GM21360 (cell line): ENCODE measurements around the gene SLC1A1.
"Not testable (repeated sequence)": the region's sequence is repeated elsewhere in the genome, so short reads cannot be mapped to it uniquely, and the experiment has no call there.

Source experiments
- ATAC-seq: cut with Tn5 transposase; IDR thresholded peaks from one replicate; pipeline ENCODE4 v1.9.1; 2021; ENCODE audit warnings: mild to moderate bottlenecking, moderate library complexity; ENCODE audit not compliant: unreplicated experiment

The SLC1A1 gene

DNA sequence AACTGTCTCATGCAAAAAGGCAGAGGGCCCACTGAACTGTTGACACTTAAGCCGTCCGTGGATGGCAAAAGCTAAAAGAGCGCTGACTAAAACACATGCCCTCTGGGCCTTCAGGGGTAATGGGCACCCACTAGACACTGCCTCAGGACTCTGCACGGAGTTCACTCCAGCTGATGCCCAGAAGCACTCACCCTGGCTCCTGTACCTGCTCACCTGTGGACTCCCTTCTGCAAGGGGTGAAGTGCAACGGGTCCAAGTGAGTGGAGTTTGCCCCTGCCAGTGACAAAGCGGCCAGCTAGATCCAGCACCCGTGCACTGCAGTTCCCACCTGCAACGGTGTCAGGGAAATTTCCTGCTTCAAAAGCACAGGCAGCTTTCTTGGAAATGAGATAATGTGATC lies 50.2 kb downstream of the SLC1A1 start:
- no peak for ATAC-seq

DNA sequence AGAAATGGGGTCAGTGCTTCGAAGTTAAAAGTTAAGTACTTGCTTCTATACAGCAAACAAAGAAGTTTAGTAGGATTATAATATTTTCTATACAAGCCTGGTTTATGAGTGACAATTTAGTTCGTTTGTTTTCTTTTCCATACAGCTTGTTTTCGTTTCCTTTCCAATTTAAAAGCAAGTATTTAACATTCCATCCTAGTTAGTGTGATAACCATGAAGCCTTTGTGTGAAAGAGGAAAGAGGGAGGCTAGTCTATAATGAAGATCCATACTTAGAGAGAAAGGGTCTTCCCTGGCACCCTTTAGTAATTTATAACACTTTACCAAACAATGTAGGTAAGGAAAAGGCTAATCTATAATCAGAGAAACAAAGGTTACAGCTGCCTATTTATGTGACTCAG lies 51.0 kb downstream of the SLC1A1 start:
- no peak for ATAC-seq

- no peak for ATAC-seq
These were observed 51.6 kb downstream of the SLC1A1 start for GRCh38 chr9:4541856-4542255.

DNA sequence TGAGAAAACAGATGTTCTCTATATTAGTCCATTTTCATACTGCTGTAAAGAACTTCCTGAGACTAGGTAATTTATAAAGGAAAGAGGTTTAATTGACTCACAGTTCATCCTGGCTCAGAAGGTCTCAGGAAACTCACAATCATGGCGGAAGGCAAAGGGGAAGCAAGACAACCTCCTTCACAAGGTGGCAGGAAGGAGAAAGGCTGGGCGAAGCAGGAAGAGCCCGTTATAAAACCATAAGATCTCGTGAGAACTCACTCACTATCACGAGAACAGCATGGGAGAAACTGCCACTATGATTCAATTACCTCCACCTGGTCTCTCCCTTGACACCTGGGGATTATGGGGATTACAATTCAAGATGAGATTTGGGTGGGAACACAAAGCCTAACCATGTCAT lies 54.4 kb downstream of the SLC1A1 start:
- ATAC-seq = not testable (repeated sequence)

DNA sequence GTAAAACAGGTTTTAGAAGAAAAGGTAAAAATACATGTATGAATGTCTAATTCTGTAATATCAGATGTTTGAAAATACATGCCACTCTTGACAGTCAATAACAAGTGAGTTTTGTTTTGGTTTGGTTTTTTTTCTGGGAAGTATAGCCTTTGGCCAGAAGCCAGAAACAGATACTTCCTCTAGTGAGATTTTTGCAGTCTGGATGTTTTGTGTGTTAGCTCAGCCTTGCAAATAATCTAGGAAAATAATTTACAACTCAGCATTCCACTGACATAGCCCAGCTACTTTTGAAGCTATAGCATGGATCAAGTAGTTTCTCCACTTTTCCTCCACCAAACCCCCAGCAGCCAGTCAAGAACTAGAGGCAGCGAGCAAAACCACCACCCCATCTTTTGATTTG lies 56.7 kb downstream of the SLC1A1 start:
- no peak for ATAC-seq

DNA sequence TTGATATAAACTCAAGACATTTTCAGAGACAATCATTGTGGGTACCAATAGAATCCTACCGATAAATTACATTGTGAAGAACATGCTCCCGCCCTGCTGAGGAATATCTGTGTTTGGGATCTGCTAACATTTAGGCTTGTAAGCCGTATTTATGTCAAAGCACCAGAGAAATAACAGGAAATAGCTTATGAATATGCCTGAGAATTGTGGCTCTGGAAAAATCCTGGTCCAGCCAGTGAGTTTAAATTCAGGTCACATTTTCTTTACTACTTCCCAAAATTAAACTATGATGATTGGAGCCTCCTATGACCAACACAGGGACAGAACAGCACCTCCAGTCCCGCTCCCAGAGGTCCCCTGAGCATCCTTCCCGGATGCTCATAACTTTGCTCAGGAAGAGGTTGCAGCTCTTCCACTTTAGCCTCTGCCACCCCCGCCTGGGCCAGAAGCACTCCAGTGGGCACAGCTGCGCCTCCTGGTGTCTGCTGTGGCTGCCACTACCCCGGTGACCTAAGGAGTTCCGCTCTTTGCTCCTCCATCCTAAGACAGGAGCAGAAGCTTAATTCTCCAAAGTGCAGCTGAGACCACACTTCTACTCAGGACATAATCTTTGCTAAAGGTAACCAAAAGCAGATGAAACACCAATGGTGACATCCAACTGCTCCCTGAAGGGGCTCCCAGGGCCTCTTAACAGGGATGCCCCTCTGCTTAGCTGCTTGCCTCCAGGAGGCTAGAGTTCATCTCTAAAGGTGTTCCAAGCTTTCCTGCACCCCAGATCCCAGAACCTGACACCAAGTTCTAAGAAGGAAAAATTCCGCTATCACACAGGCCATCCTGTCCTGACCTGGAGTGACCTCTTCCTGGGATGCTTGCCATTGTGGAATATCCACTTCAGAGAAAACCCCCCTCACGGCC lies 58.8 kb downstream of the SLC1A1 start:
- no peak for ATAC-seq

- no peak for ATAC-seq
These were observed 59.6 kb downstream of the SLC1A1 start for GRCh38 chr9:4549751-4550295.

DNA sequence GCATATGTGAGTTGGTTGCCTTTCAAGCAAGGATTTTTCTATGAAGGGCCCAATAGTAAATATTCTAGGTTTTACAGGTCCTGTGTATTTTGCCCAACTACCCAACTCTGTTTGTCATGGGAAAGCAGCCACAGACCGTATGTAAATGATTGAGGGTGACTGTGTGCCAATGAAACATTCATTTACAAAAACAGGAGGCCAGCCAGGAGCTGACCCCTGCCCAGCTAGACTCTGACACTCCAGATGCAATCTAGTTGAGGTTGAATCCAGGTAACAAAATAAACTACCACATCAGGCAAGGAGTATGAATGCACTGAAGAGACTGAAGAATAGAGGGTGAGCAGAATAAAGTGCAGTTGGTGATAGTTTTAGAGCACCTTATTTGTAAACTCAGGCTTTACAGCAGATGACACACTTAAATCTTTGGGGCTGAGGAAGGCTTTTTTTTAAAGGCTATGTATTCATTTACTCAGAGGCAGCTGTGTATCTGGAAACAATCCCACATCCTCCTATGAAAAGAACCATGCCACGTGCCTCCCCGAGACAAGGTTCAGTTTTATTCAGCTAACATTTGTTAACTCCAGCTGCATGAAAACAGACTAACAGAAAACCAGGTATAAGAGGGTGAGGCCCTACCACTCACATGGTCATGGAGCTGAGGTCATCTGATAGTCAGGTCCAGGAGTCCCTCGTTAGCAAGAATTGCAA lies 60.7 kb downstream of the SLC1A1 start:
- ATAC-seq = no peak

- ATAC-seq = no peak
These were observed 63.7 kb downstream of the SLC1A1 start for GRCh38 chr9:4553951-4554381.

DNA sequence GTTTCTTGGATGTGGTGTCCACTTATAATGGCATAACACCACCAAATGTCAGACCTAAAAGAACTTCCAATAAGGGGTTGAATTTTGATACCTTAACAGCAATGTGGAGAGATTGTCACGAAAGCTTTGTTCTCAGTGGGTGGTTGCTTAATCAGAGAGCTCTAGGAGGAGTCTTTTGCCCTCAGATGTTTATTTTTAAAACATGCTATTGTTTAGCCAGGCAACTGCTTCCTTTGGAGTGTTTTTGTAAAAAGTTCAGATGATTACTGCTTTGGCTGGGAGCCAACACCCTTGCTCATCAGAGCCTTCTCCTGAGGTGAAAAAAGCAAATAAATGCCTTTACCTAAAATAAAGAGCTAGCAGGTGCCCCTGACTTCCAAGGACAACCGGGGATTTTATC lies 65.0 kb downstream of the SLC1A1 start:
- ATAC-seq = no peak

DNA sequence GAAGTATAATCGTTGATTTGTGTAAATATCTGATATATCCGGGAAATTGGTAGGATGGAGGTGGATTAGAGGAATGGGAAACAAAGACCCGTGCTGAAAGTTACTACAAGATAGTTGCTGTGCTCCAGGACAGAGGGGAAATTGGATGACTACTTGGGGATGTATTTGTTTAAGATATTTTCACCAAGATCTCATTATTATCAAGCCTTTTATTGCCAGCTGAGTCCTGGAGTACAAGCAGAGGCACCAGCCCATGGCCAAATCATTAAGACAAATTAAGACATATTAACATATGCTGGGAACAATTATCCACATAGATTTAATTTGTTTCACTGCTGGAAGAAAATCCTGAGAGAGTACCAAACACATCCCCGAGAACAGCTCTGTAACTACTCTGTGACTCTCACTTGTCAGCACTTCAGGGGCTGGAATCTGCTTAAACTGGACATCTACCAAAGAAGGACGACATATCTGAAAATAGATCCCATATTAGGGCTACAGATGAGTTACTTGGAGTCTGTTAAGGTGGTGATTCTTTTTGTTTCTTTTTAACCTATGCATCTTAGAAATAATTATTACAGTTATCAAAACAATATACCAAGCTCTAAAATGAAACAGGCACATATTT lies 68.2 kb downstream of the SLC1A1 start:
- ATAC-seq = no peak

DNA sequence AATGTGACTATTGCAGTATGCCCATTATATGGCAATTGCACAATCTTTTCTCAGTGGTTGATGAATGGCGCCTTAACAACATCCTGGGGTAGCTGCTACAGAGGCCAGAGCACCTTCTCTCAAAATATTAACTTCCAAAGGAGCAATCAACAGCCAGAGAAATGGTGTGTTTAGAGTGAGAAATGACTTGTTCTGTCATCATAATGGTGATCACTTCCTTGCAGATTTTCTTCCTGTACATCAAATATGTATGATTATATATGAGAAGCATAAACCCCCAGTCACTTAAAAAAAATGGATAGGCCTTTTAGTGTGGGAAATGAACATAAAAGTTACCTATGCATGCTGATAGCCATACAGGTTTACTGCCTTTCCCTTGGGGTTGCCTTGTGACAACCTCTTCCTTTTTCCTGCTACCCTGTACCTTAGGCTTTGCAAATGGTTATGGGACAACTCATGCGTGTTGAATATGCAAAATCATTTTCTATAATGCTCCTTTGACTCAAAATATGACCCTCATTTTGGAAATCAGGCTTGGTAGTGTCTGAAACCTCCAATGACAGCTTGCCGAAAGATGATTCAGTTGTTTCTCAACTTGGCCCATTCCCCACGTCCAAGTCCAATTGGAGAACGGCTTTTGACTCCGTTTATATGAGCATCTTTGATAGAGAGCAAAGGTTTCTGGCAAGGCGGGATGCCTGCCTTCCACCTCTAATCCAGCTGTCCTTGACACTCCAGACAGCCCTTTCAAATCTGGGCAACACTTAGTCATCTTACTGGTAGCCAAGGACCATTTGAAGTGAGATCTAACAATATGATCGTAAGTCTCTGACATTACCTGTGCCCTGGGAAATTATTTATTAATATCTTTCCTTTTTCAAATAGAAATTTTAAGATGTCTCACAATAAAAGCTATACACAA lies 69.3 kb downstream of the SLC1A1 start:
- ATAC-seq = peak; percentile 84

DNA sequence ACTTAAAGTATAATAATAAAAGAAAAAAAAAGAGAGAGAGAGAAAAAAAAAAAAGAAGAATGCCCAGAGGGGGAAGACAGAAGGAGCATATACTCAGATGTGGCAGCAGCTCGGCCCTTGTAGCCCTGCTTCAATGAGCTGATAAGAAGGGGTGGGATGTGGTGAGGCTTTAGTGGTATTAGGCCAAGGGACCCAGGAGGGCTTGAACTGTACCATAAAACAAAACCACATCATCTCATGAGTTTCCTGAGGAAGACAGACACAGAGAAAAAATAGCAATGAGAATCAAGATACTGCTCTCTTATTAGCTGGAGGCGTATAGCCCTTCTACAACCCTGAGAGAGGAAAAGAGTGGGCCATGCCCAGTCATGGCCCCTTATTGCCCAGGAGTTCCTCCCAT lies 72.8 kb downstream of the SLC1A1 start:
- no peak for ATAC-seq

DNA sequence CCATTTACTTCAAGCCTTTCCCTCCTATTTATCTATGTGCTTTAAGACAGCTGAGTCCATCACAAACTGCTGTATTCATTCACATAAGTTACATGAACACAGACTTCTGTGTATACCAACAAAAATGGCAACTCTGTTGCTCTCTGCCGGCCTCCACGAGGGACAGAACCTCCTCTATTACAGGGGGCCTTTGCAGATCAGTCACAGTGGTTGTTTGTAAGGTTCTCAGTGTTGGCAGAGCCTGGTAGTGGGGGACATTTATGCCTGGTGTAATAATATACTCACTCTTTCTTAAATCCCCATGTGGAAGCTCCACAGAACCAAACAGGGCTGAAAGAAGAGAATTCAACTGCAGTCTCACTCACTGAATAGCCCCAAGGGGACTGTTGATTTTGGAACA lies 76.5 kb downstream of the SLC1A1 start:
- ATAC-seq = no peak

DNA sequence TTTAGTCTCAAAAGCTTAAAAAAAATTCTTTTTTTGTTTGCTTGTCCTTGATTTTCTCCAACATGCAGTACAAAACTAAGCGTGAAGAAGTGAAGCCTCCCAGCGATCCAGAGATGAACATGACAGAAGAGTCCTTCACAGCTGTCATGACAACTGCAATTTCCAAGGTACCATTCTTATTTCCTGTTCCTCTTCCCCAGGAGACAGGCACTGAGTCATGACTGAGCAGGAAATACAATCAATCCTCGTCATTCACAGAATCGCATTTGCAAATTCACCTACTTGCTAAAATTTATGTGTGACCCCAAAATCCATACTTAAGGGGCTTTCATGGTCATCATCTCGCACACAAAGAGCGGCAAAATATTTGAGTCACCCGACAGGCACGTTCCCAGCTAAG lies 77.3 kb downstream of the SLC1A1 start:
- no peak for ATAC-seq

DNA sequence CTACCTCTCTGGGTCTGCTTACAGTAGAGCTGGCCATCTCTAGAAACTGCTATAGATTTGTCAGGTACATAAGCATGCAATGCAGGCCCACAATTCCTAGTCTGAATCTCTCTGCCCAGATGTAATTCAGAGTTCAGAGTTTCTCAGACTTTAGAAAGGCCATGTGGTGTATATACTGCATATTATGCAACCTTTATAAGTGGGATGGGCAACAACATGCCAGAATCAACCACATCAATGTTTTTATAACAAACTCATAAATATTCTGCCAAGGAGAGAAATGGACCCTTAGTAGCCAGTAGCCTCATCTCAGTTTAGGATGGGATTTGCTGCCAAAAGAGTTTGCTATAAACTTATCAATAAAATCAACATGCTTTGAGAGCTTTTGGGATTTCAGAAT lies 78.8 kb downstream of the SLC1A1 start:
- no peak for ATAC-seq

DNA sequence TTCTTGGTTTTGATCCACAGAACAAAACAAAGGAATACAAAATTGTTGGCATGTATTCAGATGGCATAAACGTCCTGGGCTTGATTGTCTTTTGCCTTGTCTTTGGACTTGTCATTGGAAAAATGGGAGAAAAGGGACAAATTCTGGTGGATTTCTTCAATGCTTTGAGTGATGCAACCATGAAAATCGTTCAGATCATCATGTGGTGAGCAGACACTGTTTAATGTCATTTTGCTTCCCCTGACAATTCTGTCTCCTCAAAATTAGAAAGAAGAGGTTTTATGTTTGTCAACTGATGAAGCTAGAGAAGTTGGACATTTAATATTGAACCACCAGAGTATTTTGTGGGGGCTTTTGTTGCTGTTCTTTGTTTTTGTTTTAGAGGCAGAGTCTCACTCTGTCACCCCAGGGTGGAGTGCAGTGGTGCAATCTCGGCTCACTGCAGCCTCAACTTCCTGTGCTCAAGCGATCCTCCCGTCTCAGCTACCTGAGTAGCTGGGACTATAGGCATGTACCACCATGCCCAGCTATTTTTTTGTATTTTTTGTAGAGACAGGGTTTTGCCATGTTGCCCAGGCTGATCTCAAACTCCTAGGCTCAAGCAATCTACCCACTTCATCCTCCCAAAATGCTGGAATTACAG lies 82.0 kb downstream of the SLC1A1 start:
- ATAC-seq = no peak

GRCh38 chr9:4573176-4573575 lies 82.9 kb downstream of the SLC1A1 start:
- no peak for ATAC-seq

DNA sequence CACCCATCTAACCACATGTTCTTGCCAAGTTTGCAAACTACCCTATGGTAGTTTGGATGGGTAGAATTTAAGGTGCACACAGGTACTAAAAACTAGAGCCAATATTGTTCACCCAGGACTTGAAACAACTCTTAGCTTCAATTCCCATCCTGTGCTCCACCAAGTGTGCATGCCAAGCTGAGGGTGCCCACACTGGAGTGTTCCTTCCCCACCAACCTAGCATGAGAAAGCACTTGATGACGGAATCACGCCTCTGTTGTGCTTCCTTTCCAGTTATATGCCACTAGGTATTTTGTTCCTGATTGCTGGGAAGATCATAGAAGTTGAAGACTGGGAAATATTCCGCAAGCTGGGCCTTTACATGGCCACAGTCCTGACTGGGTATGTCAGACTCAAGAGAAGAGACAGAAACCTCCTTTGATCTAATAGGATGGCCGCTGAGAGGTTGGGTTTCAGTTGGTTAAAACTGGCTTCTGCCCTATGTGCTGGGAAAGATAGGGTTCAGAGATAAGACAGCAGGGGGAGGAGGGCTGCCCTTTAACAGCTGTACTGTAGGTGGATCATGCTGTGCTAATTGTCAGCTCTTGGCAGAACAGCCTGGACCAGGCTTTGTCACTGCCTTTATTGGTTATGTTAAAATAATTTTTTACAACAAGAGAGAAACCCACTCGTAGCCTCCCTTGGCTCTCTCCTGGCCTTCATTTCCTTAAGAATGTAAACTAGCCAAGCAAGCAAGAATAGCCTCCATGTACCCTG lies 83.5 kb downstream of the SLC1A1 start:
- no peak for ATAC-seq
